Measurements from ENCODE around the gene LRRC9. TPM values are rescaled to one million over a fixed set of nuclear protein-coding genes. Genes with fewer than 3 reads are reported as not detected.

LRRC9 gene
- total RNA-seq, 1 donor from 2014 or later: 3.7 TPM

DNA sequence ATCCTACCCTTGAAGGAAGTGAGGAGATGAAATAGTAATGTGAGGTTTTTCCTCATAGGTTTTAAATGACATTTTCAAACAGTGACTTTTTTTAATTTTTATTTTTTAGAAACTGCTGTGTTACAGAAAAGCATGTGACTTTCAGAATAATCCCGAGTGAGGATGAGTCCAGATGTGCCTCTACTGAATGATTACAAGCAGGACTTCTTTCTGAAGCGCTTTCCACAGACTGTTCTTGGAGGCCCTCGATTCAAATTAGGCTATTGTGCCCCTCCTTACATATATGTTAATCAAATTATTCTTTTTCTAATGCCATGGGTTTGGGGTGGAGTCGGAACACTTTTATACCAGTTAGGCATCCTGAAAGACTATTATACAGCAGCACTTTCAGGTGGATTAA, 187.5 kb downstream of the LRRC9 start:
- TF ChIP-seq, protein P1, sequence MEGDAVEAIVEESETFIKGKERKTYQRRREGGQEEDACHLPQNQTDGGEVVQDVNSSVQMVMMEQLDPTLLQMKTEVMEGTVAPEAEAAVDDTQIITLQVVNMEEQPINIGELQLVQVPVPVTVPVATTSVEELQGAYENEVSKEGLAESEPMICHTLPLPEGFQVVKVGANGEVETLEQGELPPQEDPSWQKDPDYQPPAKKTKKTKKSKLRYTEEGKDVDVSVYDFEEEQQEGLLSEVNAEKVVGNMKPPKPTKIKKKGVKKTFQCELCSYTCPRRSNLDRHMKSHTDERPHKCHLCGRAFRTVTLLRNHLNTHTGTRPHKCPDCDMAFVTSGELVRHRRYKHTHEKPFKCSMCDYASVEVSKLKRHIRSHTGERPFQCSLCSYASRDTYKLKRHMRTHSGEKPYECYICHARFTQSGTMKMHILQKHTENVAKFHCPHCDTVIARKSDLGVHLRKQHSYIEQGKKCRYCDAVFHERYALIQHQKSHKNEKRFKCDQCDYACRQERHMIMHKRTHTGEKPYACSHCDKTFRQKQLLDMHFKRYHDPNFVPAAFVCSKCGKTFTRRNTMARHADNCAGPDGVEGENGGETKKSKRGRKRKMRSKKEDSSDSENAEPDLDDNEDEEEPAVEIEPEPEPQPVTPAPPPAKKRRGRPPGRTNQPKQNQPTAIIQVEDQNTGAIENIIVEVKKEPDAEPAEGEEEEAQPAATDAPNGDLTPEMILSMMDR (IDR thresholded peaks at IDR 0.05; ENCODE audit: unreplicated experiment): no peak
- no peaks in the 10 kb centered on the region for H3K4me1 Mint-ChIP-seq (ENCODE audit: low read depth)

DNA sequence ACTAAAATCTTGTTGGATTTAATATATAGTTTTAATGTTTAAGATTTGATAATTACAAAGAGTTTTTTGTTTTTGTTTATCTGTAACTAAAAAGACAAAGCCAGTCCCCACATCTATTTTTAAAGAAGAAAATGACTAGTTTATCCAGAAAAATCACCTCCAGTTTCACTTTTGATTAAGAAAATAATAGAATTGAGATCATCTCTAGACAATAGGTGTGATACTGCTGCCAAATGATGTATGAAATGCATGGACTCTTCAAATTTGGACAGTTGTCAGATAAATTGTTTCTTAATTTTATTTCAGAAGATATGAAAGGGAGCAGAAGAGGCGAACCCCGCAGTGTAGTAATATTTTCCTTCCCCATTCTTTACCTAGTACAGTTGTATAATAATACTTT, 191.8 kb downstream of the LRRC9 start:
- no peak for DNase-seq (ENCODE audit: low spot score, unreplicated experiment)
- no peaks in the 10 kb centered on the region for H3K27me3 Mint-ChIP-seq
- no peak overlapping the region for H3K4me3 Mint-ChIP-seq (ENCODE audit: low read depth)
- H3K36me3 Mint-ChIP-seq (ENCODE audit: insufficient read depth): peaks cover 27% of the 10 kb centered on the region
- H3K9me3 Mint-ChIP-seq (ENCODE audit: low read depth): peaks cover 4% of the 10 kb centered on the region
- H3K4me1 Mint-ChIP-seq (ENCODE audit: low read depth): no peaks in the 10 kb centered on the region
- TF ChIP-seq, protein P1 (IDR thresholded peaks at IDR 0.05; ENCODE audit: unreplicated experiment): no peak
- no peak overlapping the region for H3K27ac Mint-ChIP-seq

More for the DNA sequence above, 187.5 kb downstream of the LRRC9 start:
- Mint-ChIP-seq H3K4me3 (ENCODE audit: low read depth) (no peak overlapping the region), H3K27ac (no peak overlapping the region), H3K36me3 (ENCODE audit: insufficient read depth) (peaks cover 24% of the 10 kb centered on the region), H3K27me3 (no peaks in the 10 kb centered on the region), H3K9me3 (ENCODE audit: low read depth) (peaks cover 4% of the 10 kb centered on the region)
- DNase-seq (ENCODE audit: low spot score, unreplicated experiment): no peak

Other genes starting within 250 kb of the LRRC9 start
- 23.4 and 27.0 TPM in 2 replicates for gene RTN1, start 49.4 kb upstream of the LRRC9 start, total RNA-seq
- 78.0 and 85.2 TPM in 2 replicates for gene PCNX4, start 171.8 kb downstream of the LRRC9 start, total RNA-seq
- 76.5 and 79.9 TPM in 2 replicates for gene DHRS7, start 245.3 kb downstream of the LRRC9 start, total RNA-seq